Germinal center (tissue), 1 donor: ENCODE data around the gene LKAAEAR1.

Experiments used
- DNase-seq: peaks from one replicate; pipeline ENCODE4 v3.0.0; 2012; ENCODE audit warnings: mixed read lengths, low spot score

LKAAEAR1 gene

DNA sequence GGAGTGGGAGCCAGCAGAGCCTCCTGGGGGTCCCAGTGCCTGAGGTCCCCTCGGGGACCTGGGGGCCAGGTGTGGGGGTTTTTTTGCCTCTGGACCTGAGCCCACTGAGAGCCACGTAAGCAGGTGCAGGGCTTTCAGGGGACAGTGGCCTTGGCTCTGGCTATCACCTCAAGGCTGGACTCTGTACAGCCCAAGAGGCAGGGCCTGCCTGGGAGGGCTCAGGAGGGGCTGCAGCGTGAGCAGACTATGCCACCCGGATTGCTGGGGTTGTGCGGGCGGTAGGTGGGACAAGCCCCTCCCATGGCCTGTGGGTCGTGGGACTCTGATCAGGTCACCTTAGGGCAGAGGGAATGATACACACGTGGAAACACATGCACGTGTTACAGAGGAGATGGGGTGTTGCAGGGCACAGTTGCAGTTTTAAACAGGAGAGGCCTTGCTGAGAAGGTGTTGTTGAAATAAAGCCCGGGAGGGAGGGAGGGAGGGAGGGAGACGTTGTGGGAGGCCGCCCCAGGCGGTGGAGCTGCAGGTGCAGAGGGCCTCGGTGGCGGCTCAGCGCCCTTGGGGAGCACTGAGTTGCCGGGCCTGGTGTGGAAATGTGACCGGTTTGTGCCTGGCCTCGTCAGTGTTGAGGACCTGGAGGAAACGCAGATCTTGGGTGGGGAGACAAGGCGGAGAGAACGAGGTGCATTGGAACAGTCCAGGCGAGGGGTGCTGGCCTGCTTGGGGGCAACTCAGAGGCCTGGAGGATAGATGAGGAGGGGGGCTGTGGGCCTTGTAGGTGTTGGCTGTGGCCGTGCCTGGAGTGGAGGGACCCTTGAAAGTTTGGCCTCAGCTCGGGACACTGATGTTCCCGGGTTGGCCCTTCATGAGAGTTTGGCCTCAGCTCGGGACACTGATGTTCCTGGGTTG lies 18.9 kb downstream of the LKAAEAR1 start:
- peak; percentile 36 for DNase-seq

DNA sequence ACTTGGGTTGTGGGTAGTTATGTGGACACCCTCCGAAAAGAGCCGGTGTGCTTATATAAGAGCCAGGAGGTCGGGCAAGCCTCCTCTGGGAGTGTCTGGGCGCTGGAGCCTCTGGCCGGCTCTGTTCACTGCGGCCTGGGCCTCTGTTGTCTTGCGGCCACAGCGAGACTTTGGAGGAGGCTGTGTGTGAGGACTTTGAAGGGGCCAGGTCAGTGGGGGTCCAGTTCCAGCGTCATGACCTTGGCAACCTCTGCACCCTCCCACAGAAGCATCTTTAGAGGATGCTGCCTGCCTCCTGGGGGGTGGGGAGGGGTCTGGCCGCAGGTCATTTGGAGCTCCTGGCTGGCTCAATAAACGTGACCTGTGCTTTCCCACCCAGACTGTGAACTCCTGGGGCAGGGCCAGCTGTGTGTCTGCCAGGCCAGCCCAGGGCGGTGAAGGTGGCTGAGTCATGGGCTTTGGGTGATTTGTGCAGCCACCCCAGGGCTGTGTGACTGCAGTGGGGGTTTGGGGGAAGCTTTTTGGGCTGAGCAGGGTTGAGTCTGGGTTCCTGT lies 20.0 kb downstream of the LKAAEAR1 start:
- no peak for DNase-seq

DNA sequence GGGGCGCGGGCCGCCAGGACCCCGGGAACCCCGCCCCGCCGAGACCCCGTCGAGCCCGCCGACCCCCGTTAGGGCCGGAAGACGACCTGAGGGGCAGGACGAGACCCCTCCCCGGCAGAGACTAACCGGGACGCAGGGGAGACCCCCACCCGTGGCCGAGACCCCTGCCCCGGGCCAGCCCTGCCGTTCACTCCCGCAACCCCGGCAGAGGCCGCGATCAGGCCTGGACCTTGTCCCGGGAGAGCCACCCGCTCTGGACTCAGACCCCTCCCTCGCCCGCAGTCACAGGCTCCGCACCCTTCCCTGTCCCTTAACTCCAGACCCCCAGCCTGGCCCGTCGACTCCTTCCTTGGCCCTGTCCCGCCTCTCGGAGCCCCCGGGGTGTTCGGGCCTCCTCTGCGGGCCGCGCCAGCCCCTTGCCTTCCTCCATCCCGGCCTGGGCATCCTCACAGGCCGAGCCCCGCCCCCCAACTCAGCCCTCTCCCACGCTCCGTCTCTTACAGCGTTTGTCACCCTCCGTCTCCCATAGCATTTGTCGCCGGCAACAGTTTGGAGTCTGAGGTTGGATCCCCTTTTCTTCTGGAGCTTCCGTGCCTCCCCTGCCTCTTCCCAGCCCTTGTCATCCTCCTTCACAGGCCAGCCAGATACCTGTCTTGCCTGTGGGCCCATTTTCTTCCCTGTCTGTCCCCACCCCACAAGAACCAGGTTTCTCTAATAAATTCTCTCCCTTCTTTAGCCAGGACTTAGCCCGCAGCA lies 20.6 kb downstream of the LKAAEAR1 start:
- DNase-seq = no peak

DNA sequence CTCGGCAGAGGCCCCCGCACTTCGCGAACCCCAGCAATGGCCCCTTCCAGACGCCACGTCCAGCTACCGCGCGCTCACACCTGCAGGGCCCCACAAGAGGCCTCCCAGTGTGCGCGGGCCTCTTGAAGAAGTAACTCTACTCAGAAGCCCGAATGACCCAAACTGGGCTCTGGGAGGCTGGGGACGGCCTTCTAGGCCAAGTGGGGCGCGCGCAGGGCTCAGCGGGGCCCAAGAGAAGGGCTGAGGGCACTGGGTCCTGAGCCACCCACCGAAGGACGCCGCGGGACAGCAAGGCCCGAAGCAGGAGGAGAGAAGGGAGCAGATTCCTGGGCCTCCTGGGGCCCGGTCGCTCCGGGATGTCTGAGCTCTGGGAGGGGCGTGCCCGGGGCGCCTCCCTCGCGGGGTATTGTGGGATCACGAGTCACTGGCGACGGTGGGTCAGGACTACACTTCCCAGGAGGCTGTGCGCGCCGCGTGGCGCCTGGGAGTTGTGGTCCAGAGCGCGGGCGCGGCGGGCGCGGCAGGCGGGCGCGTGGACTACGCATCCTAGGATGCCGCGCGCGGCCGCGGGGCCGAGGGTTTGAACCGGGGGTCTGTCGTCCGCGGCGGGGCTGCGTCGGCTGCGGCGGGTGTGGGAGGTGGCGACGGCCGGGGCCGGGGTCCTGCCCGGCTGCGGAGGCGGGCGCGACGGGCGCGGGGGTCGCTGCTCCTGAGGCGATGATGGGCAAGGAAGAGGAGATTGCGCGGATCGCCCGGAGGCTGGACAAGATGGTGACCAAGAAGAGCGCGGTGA lies 21.4 kb downstream of the LKAAEAR1 start, which contains the start of gene TCEA2:
Gene TCEA2 (plus strand): TSS at position 603 of the 793 bp plus-strand sequence. CDS start 115 bp downstream, at position 718.
- DNase-seq = peak; percentile 95

DNA sequence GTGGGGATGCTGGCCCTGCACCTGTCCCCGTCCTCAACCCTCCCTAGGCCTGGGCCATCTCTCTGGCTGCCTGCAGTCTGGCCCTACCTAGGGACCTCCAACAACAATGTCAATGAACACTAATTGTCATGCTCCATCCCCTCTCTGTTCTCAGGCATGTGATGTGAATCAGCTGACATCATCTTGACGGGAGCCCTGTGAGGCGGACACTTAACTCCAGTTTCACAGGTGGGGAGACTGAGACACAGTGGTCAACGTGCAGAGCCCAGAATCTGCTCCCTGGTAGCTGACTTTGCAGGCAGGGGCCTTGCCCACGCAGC lies 22.0 kb downstream of the LKAAEAR1 start:
- no peak for DNase-seq

DNA sequence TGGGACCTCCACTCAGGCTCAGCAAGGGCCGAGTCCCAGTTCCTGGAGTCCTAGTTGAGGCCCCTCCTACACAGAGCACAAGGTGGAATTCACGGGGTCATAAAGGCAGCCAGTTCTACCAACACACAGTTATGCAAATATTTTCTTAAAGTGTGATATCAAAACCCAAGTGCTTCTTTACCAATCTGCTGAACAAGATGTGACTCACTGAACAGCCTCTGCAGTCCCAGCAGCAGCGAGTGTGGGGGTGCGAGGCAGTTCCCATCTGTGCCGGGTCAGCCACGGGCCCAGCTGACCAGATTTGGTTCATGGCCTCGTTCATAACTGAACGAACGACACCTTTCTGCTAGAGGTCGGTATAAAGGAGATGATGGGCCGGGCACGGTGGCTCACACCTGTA lies 25.7 kb downstream of the LKAAEAR1 start:
- no peak for DNase-seq

DNA sequence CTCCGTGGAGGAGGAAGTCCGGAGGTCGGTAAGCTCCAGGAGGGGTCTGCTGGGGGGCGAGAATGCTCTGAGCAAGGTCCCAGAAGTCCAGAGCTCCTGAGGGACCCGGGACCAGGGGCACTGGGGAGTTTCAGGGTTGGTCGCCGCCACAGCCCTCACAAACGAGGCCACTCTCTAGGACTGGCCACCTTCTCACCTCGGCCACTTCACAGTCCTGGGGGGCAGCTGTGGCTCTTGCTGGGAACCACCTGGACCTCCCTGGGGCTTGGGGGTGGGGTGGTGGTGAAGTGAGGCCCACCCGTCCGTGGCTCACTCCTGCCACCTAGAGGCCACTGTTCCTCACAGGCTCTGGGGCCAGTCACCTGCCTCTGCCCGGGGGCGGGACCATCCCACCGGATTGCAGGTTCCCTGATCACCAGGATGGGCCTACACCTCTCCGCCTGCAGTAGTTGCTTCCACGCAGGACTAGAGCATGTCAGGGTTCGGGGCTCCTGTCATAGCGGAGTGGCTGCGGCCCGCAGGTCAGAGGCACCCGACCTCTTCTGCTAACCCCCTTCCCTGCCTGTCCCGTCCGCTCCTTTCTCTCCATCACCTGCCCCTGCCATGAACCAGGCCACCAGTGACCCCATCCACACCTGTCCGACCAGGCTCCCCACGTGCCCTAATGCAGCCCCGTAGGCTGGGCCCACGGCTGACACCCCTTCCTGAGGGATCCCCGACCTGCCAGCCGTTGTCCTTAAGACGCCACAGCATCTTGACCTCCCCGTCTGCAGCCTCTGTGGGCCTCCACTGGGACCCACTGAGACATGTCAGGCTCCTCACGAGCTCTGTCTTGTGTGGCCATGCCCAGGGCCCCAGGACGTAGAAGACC lies 26.3 kb downstream of the LKAAEAR1 start:
- DNase-seq = peak; percentile 86

DNA sequence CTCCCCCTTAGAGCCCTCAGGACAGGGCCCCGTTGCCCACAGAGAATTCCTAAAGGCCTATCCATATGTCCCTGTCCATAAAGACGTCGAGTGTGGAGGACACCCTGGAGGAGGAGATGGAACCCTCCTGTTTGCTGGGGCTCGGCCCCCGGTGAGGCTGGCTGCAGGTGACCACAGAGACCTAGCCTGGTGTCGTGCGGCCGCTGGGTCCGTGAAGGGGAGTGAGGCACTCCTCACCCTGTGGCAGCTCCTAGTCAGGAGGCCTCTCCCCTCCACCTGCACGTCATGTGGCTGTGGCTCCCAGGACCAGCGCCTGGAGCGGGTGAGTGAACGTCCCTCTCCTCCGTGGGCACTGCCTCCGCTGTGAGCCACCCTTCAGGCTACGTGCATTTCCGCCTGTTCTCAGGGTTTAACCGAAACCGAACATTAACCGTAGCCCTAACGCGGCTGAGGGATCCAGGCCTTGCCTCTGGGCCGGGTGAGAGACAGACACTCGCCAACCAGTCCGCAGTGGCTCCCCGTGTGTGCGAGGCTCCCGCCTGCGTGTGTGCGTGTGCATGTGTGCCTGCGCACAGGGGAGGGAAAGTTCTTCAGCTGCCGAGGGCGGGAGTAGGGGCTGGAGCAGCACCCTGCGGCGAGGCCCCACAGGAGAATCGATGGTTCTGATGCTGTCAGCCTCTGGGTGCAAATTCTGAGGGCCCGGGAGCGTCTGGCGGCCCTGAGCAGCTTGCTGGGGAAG lies 27.1 kb downstream of the LKAAEAR1 start:
- no peak for DNase-seq

DNA sequence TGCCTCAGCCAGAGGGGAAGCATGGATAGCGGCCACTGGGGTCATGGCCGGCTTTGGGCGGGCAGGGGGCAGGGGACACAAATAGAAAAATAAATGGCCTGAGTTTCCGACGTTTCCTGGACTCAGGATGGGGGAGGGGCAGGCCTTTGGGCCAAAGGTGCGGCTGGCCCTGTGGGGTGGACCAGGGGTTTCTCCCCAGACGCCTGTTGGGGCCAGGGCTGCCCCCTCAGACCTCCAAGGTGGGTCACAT lies 27.6 kb downstream of the LKAAEAR1 start:
- no peak for DNase-seq

DNA sequence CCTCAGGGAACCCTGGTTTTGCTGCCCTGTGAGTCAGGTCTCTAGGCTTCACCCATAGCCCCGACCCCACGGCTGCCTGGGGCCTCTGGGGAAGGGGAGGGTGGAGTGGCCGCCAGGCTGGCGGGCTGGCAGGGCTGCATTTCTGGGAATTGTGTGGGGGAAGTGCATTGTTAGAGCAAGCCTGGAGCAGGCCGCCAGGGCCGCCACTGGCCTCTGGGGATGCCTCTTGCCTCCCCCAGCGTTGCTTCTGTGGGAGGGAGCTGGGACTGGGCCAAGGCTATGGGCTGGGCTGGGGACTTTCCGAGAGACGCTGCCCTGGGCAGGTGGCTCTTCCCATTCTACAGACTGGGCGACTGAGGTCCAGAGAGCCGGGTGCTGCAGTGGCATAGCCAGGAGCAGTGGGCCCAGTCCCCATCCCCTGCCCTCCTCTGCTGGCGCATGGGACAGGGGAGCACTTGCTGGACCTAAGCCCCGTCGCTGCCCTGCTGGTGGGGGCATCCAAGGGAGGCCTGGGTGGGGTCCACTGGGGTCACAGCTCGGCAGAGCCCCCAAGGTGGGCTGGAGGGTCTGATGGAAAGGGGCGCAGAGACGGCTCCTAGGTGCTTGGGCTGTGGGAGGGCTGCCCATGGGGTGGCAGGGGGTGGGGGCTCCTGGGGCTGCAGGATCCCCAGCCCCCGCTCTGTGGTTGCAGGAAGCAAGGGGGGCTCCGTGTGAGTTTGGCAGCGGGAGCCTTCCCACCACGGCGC lies 28.1 kb downstream of the LKAAEAR1 start:
- DNase-seq = no peak

DNA sequence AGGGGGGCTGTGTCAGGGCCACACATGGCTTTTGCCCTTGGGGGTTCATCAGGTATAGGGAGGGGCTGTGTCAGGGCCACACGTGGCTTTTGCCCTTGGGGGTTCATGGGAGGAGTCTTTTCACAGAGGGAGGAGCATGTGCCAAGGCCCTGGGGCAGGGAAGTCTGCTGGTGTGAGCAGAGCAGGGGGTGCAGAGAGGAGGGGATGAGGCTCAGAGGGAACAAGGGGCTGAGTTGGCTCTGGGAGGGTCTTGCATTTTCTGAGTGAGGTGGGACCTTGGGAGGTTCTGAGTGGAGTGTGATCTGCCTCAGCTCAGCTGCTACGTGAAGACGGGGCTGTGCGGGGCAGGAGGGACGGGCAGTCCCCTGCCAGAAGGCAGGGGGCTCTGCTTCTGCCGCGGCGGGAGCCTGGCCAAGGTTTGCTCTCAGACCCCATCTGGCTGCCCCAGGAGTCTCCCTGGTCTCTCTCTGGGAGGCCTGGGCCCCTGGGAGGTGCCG lies 28.8 kb downstream of the LKAAEAR1 start:
- DNase-seq = no peak

DNA sequence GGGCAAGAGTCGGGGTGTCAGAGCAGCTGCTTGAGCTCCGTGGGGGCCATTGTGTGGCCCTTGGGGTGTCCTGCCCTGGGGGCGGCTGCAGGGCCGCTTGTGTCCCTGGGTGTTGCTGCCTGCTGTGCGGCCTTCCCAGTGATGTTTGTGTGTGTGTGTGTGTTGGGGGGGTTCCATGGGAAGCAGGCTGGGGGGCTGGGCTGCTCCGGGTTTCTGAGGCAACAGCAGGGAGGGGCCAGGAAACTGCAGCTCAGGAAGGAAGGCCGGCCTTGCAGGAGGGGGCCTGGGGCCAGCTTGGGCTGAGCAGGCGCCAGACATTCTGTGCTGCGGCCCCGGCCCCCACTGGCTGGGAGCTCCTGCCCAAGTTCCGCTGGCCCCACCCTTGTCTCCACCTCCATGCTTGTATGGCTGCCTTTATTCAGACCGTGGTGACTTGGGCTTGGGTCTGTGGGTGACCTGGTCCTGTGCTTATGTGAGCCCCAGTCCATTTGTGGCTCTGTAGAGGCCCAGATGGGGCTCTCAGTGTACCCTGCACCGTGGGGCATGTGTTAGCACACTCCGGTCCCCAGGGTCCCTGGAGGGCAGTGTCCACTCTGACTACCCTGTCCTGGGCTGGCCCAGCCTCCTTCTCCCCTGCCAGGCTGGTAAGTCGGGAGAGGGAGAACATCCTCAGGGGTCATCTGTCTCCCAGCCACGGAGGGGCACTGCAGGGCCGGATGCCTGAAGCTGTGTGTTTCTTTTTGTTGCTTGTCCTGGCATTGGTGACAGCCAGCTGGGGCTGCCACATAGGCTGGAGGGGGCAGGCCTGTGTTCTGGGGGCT lies 30.1 kb downstream of the LKAAEAR1 start:
- DNase-seq = no peak

DNA sequence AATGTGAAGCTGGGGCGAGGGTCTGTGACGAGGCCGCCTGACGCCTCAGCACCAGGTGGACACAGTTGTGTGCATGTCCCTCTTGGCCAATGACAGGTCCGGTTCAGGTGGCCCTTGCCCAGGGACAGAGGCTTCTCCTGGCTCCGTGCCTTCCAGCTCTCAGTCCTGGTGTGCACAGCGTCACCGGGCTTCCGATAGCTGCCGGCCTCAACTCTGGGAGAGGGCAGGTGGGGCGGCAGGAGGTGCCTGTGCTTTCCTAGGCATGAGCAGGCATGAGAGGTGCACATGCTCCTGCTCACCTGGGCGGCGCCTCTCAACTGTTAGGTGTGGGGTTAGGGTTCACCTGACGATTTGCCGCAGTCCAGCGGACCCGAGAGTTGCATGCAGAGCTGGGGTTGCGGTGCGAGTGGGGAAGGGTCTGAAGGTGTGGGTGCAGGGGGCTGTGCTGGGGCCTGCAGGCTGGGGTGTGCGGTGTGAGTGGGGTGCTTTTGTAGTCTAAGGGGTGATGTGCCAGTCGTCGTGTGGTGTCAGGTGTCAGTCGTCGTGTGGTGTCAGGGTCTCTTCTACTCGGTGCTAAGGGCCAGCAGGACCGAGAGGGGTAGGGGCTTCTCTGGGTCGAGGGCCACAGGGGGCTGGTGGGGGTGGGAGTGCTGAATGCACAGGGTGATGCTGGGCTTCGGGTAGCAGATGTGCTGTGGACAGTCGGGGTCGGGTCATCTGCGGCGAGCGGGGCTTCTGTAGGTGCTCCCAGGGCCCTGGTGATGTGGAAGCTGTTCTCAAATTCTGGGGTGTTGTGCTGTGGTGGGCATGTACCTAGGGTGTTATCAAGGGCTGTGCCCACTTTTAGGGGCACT lies 31.0 kb downstream of the LKAAEAR1 start:
- no peak for DNase-seq

DNA sequence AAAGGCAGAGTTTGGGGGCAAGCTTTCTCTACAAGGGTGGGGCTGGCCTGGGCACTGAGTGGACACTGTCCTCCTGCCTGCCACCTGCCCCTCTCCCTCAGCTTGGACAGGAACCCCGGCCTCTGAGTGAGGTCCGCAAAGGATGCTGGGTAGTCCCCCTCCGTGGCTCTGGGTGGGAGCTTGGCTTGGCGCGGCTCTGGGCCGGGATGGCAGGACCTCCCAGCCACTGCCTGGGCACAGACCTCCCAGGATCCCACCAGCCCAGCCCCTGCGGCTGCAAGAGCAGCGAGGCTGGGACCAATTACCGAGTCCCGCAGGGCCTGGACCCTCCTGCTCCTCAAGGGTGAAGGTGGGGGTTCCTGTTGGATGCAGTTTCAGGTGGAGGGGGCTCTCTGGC lies 31.9 kb downstream of the LKAAEAR1 start:
- DNase-seq = no peak

DNA sequence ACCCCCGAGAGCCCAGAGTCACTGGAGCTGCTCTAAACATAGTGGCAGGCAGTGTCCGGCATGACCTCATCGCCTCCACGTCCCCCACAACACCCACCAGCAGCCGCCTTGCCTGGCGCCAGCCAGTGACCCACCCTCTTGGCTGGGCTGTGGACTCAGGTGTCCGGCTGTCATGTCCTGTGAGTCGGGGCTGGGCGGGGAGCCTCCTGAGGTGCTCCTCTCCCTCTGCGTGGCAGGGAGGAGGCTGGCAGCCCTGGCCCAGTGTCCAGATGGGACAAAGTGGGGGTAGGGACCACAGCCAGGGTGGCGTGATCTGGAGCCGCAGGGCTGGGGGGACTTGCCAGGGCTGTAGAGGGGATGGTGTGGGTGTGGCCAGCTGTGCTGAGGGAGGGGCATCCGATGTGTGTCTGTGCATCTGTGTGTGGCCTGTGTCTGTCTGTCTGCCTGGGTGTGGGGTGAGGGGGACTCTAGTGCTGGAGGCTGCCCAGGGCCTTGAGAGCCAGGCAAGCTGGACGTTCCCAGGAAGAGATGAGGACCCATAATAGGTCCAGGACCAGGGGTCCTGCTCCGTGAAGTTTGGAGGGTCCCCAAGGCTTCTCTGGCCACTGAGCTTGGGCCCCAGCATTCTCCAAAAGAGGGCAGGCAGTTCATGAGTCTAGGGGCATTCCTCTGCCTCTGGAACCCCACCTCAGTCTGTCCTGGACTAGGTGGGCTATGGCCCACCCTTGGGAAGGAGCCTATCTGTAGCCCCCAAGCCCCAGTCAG lies 32.5 kb downstream of the LKAAEAR1 start:
- DNase-seq = no peak

DNA sequence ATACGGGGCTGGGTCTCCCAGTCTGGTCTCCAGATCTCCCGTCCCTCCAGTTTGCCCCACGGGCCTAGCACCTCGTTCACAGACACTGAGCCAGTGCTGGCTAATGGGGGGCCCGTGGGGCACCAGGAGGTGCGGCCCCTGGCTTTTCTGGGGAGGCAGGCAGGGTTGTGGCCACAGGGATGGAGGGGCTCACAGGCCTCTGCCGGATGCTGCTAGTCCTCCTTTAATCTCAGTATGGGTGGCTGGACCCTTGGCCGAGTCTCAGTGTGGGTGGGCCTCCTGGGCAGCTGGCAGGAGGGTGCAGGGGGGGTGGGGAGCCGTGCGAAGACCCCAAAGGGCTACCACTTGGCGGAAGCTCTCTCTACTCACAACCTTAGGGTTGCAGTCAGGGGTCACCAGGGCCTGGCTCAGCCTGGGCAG lies 33.2 kb downstream of the LKAAEAR1 start:
- no peak for DNase-seq
